ENCODE measurements around the gene CDH23. TPM values are rescaled to one million over a fixed set of nuclear protein-coding genes. Genes with fewer than 3 reads are reported as not detected.

Gene CDH23
- total and polyA plus RNA-seq, 2 of the 8 experiments (the other 6 are each of a cell fraction or from before 2014, with no cell fraction given), result 1.9 to 4.9 TPM

- H3K56ac ChIP-seq (replicated peaks; ENCODE audit: insufficient read length, low read depth, low read length), result no peak overlapping the region
- POLR2A ChIA-PET (ENCODE audit: partially characterized antibody), result no interaction called here
- no peak overlapping the region for H3K4me2 ChIP-seq (ENCODE audit: insufficient read depth in 1 of 2, low read depth in 2 of 2, low read length in 2 of 2)
- H3K18ac ChIP-seq (ENCODE audit: extremely low read depth, low read length), result no peak overlapping the region
- H3K36me3 ChIP-seq (ENCODE audit: control insufficient read depth in 2 of 4, insufficient read depth in 4 of 4, low read length in 3 of 4), result no peaks in the 10 kb centered on the region
- no peaks in the 10 kb centered on the region for H4K20me1 ChIP-seq (replicated peaks in 1 of 2; ENCODE audit: control insufficient read depth in 1 of 2, insufficient read depth in 2 of 2, low read length in 2 of 2)
- no peaks in the 10 kb centered on the region for H3K23me2 ChIP-seq (ENCODE audit: low read depth, low read length)
- CTCF ChIA-PET (ENCODE audit: partially characterized antibody), result interaction anchor here (0.6 to 2.3 kb wide), 8 partner anchors 10 to 339 kb away, joined by 3 to 6 read pairs (median 4); partner anchors contain the start of gene CDH23
- H2BK120ac ChIP-seq (replicated peaks; ENCODE audit: low read depth, low read length), result no peak overlapping the region
- no peak overlapping the region for H3K4ac ChIP-seq (replicated peaks; ENCODE audit: insufficient read length, low read depth, low read length)
- H2AFZ ChIP-seq (ENCODE audit: low read length), result no peak overlapping the region
- no peak overlapping the region; the same call in 1 of the 2 replicates for H4K8ac ChIP-seq (ENCODE audit: extremely low read depth, insufficient read depth, low read length)
- no peak overlapping the region for H3K14ac ChIP-seq (ENCODE audit: insufficient read length)
- H4K5ac ChIP-seq (ENCODE audit: insufficient read length, low read depth, low read length), result no peak overlapping the region
- FAIRE-seq, result no peak
- no peaks in the 10 kb centered on the region; a peak in 1 of 7 replicates for H3K27me3 ChIP-seq (replicated peaks in 1 of 4; ENCODE audit: control insufficient read depth in 3 of 4, extremely low read depth in 1 of 4, insufficient read depth in 3 of 4, low read length in 3 of 4)
- H3K4me1 ChIP-seq (replicated peaks in 1 of 4; ENCODE audit: control insufficient read depth in 3 of 4, insufficient read depth in 4 of 4, low read length in 3 of 4), result peaks cover 6 to 17% (median 10%) of the 10 kb centered on the region in 4 experiments; a peak in 5 of 7 replicates
- no peak overlapping the region for H2BK20ac ChIP-seq (ENCODE audit: low read length)
- no peaks in the 10 kb centered on the region for H3K79me1 ChIP-seq (ENCODE audit: low read depth, low read length)
- H2AK5ac ChIP-seq (ENCODE audit: low read depth, low read length), result no peak overlapping the region
- H3K27ac ChIP-seq (ENCODE audit: low read depth, low read length), result no peak overlapping the region
- no peak overlapping the region for H2BK12ac ChIP-seq (ENCODE audit: low read depth, low read length)
- H3K23ac ChIP-seq (ENCODE audit: insufficient read length), result no peak overlapping the region
- no peak for DNase-seq (ENCODE audit: low read depth in 1 of 2, low spot score in 2 of 2)
- H2BK5ac ChIP-seq (ENCODE audit: low read depth, low read length), result no peak overlapping the region
- H3K79me2 ChIP-seq (ENCODE audit: control insufficient read depth in 1 of 2, insufficient read depth in 2 of 2, low read length in 2 of 2), result no peaks in the 10 kb centered on the region
- 93% methylated on average over 8 of the region's 8 CpGs; no CpG with 5 or more reads in 1 of the 2 experiments for WGBS, 2 experiments (ENCODE audit: extremely low coverage in 1 of 2, insufficient coverage in 1 of 2, insufficient read length in 1 of 2, insufficient replicate concordance in 2 of 2, low coverage in 1 of 2, low lambda C conversion rate in 2 of 2, missing lambda C conversion rate in 1 of 2)
- no peaks in the 10 kb centered on the region for H3K9me3 ChIP-seq (ENCODE audit: insufficient read depth in 2 of 2, low read depth in 1 of 2, low read length in 1 of 2)
- TF ChIP-seq SAP30 (IDR thresholded peaks at IDR 0.05; ENCODE audit: insufficient read depth, insufficient replicate concordance, low read length) (no peak), SP1 (IDR thresholded peaks at IDR 0.05; ENCODE audit: low read depth, low read length) (no peak), FOSL1 (IDR thresholded peaks at IDR 0.05; ENCODE audit: insufficient read depth, low read depth, low read length) (no peak), RNF2 (IDR thresholded peaks at IDR 0.05; ENCODE audit: borderline replicate concordance, low read depth, low read length, missing control alignments, poor library complexity, severe bottlenecking) (no peak), CBX8 (IDR thresholded peaks at IDR 0.05; ENCODE audit: borderline replicate concordance, low read depth, low read length) (no peak), TAF1 (IDR thresholded peaks at IDR 0.05; ENCODE audit: low read depth, low read length) (no peak)
- no peak overlapping the region for H2BK15ac ChIP-seq (ENCODE audit: low read length)
- H3K9ac ChIP-seq (replicated peaks in 1 of 4; ENCODE audit: extremely low read depth in 1 of 4, low read depth in 3 of 4, low read length in 3 of 4), result no peak overlapping the region
- no peak overlapping the region for H4K91ac ChIP-seq (replicated peaks; ENCODE audit: insufficient read length, low read length)
- no peak overlapping the region for H3K4me3 ChIP-seq (ENCODE audit: extremely low read depth in 1 of 4, insufficient read depth in 2 of 4, low read depth in 3 of 4, low read length in 4 of 4)
These were observed 140.4 kb downstream of the CDH23 start for GRCh38 chr10:71537125-71537524.
